Fibroblast of skin of scalp (primary cell): ENCODE data around the gene FOXN3.
A peak's percentile ranks its signal among the peaks of the same experiment; 100 is the strongest.

Experiments used
- DNase-seq: peaks from one replicate; pipeline ENCODE4 v3.0.0-alpha.2; 2013

The FOXN3 gene

DNA sequence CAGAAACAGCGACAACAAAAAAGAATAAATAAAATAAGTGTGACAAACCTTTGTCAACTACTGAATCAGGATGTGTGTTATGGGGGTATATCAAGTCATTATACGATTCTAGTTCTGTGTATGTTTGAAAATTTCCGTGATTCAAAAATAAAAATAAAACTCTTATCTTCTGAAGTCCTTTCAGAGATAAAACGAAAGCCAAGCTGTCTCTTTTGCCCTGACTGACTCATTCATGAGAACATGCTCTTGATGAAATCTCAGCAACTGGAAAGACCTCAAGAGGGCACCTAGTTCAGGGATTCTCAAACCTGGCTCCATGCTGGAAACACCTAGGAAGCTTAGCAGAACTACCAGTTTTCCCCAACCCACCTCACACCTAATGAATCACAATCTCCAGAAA is 9.2 kb downstream of the FOXN3 start:
- DNase-seq: no peak

DNA sequence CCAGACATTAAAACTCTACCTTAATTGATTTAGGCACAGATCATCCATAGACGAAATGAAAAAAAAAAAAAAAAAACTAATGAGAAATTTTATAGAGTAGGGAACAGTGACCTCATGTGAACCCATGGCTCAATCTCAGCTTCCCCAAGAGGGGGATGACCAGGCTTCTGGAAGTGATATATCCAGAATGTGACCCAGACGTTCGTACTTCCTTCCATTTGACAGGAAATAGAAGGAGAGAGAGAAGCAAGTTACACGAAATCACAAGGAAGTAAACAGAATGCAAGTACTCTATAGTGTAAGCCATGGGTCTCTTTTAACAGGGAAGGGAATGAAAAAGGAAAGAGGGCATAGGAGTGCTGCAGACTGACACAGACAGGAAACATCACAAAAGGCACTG is 10.1 kb downstream of the FOXN3 start:
- no peak for DNase-seq

DNA sequence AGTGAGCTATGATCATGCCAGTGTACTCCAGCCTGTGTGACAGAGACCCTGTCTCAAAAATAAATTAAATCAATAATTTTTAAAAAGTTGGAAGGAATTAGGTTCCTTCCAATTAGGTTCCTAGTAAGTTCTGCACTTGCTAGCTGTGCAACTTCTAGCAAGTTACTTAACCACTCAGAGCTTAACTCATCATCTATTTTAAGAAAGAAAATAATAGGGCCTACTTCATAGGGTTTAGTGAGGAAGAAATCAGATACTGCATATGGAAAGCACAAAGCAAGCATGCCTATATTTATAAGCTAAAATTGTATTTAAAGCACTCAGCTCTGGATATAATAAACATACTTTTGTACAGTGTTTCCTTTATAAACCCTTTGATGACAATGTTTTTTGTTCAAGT is 10.7 kb downstream of the FOXN3 start:
- no peak for DNase-seq

DNA sequence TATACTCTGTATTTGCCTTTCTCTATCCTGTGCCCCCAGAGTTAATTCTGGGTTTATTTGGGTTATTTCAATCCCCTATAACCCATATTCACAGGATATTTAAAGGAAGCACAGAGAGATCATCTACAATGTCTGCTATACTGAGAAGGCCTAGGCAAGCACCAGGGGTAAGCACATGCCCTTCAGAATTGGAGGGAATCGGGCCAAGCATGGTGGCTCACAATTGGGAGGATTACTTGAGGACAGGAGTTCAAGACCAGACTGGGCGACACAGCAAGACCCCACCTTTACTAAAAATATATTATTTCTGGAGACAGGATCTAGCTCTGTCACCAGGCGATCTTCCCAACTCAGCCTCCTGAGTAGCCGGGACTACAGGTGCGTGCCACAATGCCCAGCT is 11.3 kb downstream of the FOXN3 start:
- DNase-seq: no peak

DNA sequence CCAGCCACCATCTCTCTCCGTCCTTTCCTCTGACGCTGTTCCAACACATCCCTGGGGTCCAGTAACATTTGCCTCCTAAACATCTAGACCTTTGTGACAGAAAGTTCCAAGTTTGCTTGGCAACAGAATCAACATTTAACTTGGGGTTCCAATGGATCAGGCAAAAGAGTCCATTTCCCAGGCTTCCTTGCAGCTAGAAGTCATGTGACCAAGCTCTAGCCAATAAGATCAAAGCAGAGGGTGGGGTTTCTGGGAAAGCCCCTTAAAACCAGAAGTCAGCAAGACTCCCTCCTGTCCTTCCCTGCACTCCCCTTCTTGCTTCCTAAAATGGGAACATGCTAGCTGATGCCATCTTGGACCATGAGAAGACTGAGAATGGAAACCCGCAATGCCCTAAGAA is 14.7 kb downstream of the FOXN3 start:
- no peak for DNase-seq

DNA sequence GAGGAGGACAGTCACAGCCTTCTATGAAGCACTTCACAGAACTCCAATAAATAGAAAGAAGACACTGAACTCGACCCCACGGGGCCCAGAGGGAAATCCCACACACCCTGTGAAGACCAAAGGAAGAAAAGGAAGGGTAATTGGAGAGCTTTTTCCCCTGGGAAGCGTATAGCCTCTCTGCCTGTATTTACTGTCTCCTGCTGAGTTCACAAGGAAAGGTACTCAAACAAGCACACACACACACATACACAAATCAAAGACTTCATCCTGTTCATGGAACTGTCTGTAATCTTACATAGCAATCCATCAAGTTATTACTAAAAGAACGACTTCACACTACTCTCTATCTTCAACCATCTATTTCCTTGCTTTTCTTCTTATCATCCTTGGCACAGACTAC is 15.3 kb downstream of the FOXN3 start:
- no peak for DNase-seq

DNA sequence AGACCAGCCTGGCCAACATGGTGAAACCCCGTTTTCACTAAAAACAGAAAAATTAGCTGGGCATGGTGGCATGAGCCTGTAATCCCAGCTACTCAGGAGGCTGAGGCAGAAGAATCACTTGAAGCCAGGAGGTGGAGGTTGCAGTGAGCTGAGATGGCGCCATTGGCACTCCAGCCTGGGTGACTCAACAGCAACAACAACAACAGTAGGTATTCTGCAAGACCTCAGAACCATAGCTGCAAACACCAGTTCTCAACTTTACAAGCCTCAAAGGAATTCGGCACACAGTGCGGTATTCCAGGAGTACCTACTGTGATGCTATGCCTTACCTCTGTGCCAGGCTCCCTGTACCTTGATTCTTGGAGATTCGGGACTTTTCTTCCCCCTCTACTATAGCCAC is 15.8 kb downstream of the FOXN3 start:
- DNase-seq: no peak

DNA sequence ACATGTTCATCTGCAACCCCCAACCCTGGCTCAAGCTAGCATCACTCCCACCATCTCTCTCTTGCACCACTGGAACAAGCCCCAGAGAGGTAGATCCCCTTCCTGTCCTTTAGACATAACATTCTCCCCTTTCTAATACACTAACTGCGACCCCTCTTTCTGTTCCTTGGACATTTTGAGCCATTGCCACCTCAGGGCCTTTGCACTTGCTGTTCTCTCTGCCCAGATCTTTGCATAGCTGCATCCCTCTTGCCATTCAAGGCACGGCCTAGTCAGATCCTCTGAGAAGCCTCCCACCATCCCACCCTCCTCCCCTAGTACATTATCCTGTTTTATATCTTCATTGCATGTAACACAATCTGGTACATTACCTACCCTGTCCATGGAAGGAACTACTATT is 16.5 kb downstream of the FOXN3 start:
- DNase-seq: no peak

DNA sequence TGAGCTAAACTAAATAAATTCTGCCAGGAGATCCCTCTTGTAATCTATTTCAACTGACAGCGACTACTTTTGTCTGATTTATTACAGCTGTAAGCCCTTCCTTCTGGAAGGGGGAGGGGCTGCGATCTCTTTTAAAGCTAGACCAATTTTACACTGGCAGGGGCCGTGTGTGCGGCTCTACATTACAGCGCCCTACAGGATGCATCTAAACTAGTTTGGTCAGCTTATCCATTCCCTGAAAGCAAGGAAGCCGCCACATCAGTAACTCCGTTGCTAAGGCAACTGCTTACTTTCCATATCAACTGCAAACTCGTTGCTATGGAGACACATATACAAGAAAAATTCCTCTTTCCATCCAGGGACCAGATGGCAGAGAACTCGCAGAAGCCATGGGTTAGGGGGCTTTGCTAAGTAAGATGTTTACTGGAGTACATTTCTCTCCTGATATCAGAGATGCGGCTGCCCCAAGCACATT is 17.4 kb downstream of the FOXN3 start:
- peak; percentile 79 for DNase-seq

DNA sequence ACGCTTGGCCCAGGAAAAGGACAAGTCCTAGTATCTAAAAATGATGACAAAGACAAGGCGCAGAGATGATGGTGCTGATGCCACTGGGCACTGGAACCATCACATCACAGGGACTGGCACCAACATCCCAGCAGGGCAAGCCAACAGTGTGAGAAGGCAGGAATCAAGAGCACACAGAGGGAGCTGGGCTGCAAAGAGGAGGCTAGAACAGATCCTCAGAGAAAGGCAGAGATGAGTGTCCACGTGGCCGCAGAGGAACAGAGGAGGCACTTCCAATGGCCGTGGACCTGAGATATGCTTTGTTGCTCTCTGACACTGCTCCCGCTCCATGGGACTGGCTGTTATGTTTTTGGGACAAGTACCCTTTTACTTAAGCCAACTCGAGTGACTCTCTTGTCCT is 17.9 kb downstream of the FOXN3 start:
- DNase-seq: no peak

DNA sequence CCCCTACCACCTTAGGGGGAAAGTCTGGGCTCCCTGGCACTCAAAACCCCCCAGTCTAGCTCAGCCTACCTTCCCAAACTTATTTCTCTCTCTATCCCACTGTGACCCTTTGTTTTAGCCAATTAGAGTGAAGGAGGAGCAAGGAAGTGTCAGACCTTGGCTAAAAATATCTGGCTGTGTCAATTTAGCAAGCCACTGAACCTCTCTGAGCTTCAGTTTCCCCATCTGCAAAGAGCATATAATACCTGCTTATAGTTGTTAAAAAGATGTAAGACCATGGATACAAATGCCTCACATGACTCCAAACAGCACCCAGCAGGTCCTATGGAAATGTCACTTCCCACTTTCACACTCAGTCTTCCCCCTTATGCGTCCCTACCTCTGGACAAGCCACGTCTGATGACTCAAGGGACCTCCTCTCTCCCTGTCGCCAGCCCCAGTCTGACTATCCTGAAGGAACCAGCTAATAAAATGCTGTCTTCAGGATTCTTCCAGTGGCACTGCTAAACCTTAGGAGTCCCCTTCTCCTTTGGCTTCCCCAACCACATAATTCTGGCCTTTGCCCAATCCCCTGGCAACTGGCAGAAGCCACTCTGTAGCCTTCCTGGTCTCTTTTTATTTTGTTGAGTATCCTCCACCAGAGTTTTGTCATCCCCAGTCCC is 19.3 kb downstream of the FOXN3 start:
- DNase-seq: no peak

DNA sequence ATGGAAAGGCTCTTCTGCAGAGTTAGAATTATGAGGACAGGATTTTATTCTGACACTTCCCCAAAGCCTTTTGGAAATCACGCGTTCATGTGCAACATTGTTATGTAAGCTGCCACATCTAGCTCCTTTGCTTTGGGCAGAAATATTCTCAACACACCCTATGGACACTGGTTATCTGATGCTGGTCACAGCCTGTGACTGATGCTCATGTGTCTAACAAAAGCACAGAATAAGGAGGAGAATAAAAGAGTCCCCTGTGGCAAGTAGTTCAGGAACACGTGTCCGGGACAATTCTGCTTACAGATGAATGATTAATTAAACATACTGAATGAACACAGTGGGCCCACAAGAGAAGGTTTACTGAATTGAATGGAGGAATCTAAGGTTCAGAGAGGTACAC is 22.1 kb downstream of the FOXN3 start:
- DNase-seq: no peak

DNA sequence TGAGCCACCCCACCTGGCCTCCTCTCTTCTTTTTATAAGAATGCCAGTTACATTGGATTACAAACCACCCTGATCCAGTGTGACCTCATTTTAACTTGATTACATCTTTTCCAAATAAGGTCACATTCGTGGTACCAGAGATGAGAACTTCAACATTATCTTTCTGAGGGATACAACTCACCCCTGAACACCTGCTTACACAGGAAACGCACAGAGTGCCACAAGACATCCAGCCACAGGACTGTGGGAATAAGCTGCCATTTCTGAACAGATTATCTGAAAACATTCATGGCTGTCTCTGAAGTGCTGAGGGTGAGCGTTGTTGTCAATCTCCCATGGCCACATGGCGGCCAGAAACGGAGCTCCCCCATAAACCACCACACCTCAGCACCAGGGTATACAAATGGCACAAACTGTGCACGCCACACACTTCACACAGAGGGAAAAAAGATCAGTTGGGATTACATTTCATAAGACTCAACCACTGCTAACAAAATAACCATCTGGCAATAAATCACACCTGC is 23.7 kb downstream of the FOXN3 start:
- DNase-seq: no peak

DNA sequence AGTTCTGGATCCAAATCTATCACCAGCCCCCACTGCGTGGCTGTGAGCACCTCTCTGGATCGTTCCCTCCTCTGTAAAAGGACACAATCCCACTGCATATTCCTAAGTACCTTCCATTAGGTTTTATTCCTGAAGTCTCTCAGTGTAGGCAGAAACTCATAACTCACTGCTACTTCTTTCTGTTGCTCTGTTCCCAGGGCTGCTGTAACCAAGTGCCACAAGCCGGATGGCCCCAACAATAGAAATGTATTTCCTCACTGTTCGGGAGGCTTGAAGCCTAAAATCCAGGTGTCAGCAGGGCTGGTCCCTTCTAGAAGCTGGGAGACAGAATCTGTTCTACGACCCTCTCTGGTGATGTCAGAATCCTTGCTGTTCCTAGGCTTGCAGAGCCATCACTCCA is 24.9 kb downstream of the FOXN3 start:
- no peak for DNase-seq

DNA sequence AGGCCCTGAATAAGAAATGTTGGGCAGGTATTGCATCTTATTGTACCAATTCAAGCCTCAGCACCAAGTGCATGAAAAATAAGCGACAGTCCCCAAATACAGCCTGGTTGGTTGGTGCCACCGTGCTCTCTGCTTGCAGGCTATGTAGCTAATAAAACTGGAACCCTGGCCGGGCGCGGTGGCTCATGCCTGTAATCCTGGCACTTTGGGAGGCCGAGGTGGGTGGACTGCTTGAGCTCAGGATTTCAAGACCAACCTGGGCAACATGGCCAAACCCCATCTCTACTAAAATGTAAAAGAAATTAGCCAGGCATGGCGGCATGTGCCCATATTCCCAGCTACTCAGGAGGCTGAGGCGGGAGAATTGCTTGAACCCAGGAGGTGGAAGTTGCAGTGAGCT is 25.5 kb downstream of the FOXN3 start:
- DNase-seq: no peak

DNA sequence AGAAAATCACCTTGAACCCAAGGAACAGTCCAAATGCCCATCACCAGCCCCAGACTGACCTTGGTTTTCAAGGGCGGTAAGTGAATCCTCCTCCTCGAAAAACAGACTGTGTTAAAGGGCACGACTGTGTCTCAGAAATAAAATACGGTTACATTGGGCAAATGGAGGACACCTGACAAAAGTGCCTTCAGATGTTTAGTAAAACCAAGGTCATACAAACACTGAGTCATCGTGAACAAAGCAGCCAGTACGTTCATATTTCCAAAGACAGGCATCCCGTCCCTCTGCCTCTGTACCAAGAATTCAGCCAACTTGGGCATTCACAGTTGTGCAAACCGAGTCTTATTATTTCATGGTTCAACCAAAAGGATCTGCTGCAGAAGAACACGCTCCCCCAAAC is 25.9 kb downstream of the FOXN3 start:
- DNase-seq: no peak

DNA sequence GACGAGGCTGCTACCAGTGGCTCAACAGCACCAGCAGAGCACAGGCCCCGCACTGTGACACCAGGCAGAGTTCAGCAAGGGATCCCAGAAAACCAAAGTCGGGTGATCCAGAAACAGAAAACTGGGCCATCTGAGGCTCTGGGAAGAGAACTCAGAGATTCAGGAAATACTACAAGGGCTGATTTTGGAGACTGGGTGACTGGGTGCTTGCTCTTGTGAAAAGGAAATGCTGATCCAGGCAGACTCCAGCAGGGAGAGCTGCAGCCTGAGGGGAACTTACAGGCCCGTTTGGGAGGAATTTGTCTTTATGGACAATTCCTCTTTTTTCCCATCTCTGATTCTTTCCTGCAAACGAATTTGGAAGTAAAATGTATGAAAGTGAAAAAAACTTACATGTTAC is 28.2 kb downstream of the FOXN3 start:
- peak; percentile 36 for DNase-seq

DNA sequence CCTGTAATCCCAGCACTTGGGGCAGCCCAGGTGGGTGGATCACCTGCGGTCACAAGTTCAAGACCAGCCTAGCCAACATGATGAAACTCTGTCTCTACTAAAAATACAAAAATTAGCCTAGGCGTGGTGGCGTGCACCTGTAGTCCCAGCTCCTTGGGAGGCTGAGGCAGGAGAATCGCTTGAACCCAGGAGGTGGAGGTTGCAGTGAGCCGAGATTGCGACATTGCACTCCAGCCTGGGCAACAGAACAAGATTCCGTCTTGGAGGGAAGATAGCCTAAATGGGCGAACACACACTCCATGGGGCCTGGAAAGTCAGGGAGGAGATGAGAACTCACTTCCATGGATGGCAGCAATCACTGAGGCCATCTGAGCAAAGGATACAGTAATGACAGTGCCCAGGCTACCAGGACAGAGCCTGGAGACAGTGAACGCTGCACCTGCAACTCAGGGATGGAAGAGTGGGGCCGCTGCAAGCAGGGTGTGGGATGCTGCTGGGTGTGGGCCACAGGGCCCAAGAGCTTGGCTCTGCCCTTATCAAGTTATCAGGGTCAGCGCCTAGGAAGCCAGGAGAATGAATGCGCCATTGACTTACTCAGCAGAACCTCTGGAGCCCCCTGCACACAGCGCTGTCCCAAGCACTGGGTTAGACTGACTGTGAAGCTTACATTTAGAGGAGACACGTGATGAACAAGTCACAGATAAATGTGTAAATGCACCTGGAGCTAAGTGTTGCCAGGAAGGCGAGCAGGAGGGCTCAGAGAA is 28.9 kb downstream of the FOXN3 start:
- DNase-seq: no peak

DNA sequence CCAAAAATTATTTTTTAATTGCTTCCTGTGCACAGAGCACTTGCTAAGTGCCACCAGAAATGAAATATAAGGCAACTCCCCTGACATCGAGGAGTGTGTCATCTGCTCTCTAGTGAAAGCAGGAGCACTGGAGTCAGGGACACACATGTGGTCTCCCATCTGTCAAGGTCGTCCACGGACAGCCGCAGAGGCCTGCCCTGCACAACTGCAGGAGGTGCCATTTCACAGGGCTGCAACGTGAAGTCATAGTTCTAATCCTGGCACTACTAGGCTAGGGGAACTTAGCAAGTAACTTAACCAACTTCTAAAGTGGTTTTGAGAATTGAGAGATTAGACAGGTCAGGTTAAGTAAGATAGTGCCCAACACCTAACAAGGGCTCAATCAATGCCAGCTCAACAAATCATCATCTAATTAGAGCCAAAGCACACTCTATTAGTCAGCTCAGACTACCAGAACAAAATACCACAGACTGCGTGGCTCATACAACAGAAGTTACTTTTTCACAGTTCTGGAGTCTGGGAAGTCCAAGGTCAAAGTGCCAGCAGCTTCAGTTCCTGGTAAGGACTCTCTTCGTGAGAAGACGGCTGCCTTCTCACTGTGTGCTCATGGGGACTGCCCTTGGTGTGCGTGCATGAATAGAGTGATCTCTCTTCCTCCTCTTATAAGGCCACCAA is 30.7 kb downstream of the FOXN3 start:
- DNase-seq: no peak

DNA sequence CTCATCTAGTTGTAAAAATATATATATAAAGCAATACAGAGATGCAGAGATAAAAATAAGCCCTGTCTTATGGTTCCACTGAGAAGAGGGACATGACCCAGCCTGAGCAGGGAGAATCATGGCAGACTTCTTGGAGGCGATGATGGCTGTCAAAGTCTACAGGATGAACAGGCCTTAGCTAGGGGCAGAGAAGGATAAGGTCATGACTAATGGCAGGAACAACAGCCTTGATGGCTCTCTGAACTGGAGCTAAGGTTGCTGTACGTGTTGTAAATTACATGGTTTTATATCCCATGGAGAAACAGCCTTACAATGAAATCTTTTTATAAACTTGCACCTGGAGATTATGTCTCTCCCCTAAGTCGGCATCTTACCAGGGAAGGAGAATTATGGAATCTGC is 32.4 kb downstream of the FOXN3 start:
- DNase-seq: no peak

DNA sequence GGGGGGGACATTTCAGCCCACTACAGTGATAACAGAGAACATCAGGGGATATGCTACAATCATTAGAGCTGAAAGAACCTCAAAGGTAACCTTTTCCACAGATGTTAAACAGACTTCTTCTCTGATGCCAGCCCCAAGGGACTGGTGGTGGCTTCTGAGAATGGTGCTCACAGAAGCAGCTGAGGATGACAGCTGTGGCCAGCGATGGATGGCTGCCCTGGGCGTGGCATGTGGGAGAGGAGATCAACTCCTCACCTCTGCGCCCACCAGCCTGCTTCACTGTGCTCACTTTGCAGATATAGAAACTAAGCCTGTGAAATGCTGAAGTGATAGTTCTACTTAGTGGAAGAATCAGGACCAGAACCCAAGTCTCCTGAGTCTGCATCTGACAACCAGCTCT is 33.0 kb downstream of the FOXN3 start:
- DNase-seq: no peak

DNA sequence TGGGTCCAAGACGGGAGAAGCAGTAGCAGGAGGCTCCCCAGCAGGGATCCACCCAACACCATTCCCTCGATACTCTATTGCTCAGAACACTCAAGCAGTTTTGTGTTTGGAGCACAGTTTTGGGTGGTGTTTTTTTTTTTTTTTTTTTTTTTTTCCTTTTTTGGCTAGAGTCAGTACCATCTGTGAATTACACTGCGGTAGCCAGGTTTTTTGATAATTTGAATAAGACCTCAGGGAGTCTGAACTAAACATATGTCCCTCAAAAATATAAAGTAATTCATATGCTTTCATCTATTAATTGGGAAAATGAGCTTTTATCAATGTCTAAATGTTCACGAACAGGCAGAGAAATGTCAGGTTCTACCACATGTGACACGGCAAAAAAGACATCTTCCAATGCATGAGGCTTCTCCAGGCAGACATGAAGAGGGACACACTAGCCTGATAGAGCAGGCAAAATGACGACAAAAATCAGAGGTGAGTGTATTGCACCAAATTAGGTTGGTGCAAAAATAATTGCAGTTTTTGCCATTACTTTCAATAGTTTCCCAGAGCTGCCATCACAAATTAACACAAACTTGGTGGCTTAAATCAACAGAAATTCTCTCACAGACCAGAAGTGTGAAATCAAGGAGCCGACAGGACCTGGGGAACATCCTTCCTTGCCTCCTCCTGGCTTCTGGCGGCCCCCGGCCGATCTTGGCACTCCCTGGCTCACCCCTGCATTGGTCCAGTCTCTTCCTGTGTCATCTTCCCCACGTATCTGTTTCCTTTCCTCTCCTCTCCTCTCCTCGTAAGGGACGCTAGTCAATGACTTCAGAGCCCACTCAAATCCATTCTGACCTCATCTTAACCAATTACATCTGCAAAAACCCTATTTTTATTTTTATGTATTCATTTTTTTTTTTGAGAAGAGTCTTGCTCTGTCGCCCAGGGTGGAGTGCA is 33.9 kb downstream of the FOXN3 start:
- no peak for DNase-seq

DNA sequence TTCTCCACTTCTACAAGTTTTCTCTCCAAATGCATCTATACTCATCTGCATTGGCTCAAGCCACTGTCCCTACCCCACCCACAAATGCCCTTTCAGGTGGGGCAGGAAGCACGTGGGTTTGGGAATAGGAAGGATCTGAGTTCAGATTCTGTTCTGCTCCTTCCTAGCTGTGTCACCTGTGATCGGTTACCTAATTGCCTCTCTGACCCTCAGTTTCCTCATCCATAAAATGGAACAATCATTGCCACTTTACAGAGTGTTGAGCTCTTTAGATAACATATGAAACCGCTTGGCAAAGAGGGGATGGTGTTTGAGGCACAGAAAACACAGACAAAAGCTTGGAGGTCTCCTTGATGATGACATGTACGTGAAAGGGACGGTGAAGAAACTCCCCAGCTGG is 34.5 kb downstream of the FOXN3 start:
- DNase-seq: no peak
